Lower leg skin (tissue), 4 donors: ENCODE data around the gene PACRG. TPM values are rescaled to one million over a fixed set of nuclear protein-coding genes. Genes with fewer than 3 reads are reported as not detected.

ENCODE experiments used
- DNase-seq, 2 donors: peaks; one replicate each; pipeline ENCODE4 v3.0.0-alpha.2; 2019; ENCODE audit warnings: low spot score in 2 of 2
- H3K4me3 ChIP-seq: fragments of 200-600 bp; sonication (generic); 2 replicates; pipeline ENCODE4 v1.5.1; 2017; ENCODE audit warnings: mild to moderate bottlenecking, low read depth; ENCODE audit not compliant: poor library complexity, severe bottlenecking
- POLR2A ChIP-seq, 2 donors: fragments of 450-650 bp; IDR thresholded peaks; one replicate each; pipeline ENCODE4 v1.6.1; 2016 to 2017; ENCODE audit warnings: antibody characterized with exemption in 2 of 2, mild to moderate bottlenecking in 1 of 2, moderate library complexity in 1 of 2
- WGBS, 2 donors: methylation state at CpG; one replicate each; pipeline ENCODE4 v1.1.5; 2018; 5-methylcytosine and 5-hydroxymethylcytosine counted together
- intact Hi-C: fragments of 100-400 bp; cut with DNase I; formaldehyde crosslinking; loops from one replicate; pipeline ENCODE4 v1.15.0; 2023; ENCODE audit warnings: low total_unique reads
- total RNA-seq, 4 donors: library from RNA; depleted of rRNA; stranded (reverse); fragments of >200 nt; gene quantifications; one replicate each; pipeline ENCODE4 v1.1.0, GENCODE V29; 2016
- TF ChIP-seq, protein P1 (sequence below), 3 donors: fragments of 450-650 bp; IDR thresholded peaks; one replicate each; pipeline ENCODE4 v1.5.1; 2016; ENCODE audit warnings: antibody characterized with exemption in 3 of 3, mild to moderate bottlenecking in 3 of 3, moderate library complexity in 2 of 3

PACRG gene
- total RNA-seq, 4 donors from 2014 or later, result 0.38 to 3.9 (median 3.4) TPM; not detected in 1

DNA sequence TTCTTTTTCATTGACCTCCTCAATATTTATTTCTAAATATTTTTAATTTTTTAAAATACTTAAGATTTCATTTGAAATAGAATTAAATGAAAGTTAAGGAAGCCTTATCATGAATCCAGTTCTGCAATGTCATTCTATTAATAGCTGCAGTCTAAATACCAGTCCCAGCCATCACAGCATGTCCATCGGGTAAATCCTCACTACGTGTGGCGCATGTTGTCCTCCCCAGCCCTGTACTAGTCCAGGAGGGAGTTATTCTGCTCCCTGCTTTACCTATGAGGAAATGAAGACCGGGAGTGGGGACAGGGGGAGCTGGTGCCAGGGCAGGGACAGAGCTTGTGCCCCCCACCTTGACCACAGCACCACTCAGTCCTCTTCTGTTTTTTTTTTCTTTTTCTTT is 561.7 kb downstream of the PACRG start:
- H3K4me3 ChIP-seq, result no peak overlapping the region
- WGBS, 2 donors, result 96 to 97% methylated on average over 4 of the region's 4 CpGs
- intact Hi-C loops, result no loop called here
- TF ChIP-seq, protein P1, sequence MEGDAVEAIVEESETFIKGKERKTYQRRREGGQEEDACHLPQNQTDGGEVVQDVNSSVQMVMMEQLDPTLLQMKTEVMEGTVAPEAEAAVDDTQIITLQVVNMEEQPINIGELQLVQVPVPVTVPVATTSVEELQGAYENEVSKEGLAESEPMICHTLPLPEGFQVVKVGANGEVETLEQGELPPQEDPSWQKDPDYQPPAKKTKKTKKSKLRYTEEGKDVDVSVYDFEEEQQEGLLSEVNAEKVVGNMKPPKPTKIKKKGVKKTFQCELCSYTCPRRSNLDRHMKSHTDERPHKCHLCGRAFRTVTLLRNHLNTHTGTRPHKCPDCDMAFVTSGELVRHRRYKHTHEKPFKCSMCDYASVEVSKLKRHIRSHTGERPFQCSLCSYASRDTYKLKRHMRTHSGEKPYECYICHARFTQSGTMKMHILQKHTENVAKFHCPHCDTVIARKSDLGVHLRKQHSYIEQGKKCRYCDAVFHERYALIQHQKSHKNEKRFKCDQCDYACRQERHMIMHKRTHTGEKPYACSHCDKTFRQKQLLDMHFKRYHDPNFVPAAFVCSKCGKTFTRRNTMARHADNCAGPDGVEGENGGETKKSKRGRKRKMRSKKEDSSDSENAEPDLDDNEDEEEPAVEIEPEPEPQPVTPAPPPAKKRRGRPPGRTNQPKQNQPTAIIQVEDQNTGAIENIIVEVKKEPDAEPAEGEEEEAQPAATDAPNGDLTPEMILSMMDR (IDR thresholded peaks at IDR 0.05), result no peak
- TF ChIP-seq POLR2A (IDR thresholded peaks at IDR 0.05), result no peak
- no peak for DNase-seq

- DNase-seq, result no peak
- intact Hi-C loops, result no loop called here
- 90 to 93% methylated on average over 18 to 22 of the region's 22 CpGs for WGBS, 2 donors
- no peak for TF ChIP-seq POLR2A (IDR thresholded peaks at IDR 0.05)
- TF ChIP-seq, protein P1 (IDR thresholded peaks at IDR 0.05), result no peak
- H3K4me3 ChIP-seq, result no peak overlapping the region
Observed at GRCh38 chr6:163290545-163291274, 562.9 kb downstream of the PACRG start.

- 48 to 57% methylated on average over 5 of the region's 5 CpGs for WGBS, 2 donors
- TF ChIP-seq POLR2A (IDR thresholded peaks at IDR 0.05), result no peak
- TF ChIP-seq, protein P1 (IDR thresholded peaks at IDR 0.05), result no peak
Observed at GRCh38 chr6:163291622-163292021, 563.8 kb downstream of the PACRG start.

GRCh38 chr6:163293286-163293685 is 565.5 kb downstream of the PACRG start:
- WGBS, 2 donors, result 79 to 86% methylated on average over 6 of the region's 6 CpGs
- no peak for DNase-seq
- no peak overlapping the region for H3K4me3 ChIP-seq
- intact Hi-C loops, result no loop called here
- no peak for TF ChIP-seq POLR2A (IDR thresholded peaks at IDR 0.05)
- TF ChIP-seq, protein P1 (IDR thresholded peaks at IDR 0.05), result no peak

More at GRCh38 chr6:163291622-163292021, 563.8 kb downstream of the PACRG start:
- intact Hi-C loops, result no loop called here
- DNase-seq, result no peak
- H3K4me3 ChIP-seq, result no peak overlapping the region

DNA sequence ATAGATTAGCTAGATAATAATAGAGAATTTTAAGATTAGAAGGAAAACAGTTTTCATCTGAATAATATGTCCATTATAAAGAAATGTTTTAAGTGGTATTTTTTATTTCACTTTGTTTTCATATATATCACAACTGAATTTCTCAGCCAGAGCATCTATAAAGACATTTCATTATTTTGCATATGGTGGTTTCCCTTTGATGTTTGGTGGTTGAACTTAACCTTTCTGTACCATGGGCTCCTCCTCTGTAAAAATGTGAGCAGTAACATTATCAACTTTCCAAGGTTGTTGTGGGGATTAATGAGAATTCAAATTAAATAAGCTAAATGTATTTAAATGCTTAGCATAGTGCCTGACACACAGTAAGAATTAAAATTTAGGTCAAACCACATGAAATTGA is 567.0 kb downstream of the PACRG start:
- no peak for DNase-seq
- intact Hi-C loops, result no loop called here
- no peak overlapping the region for H3K4me3 ChIP-seq
- TF ChIP-seq, protein P1 (IDR thresholded peaks at IDR 0.05), result no peak
- no peak for TF ChIP-seq POLR2A (IDR thresholded peaks at IDR 0.05)
